Loucy (cell line): ENCODE results near the gene JPH4.

Experiments
- CTCF ChIP-seq: fragments of 200-600 bp; sonication (generic); conservative IDR thresholded peaks from 2 replicates; pipeline ENCODE4 v1.5.1; 2014; ENCODE audit warnings: mild to moderate bottlenecking, antibody characterized with exemption, low read length
- EZH2phosphoT487 ChIP-seq: fragments of 200-600 bp; IDR thresholded peaks from 2 replicates; pipeline ENCODE4 v1.6.1; 2018; ENCODE audit warnings: antibody characterized with exemption, mild to moderate bottlenecking, moderate library complexity, borderline replicate concordance

- TF ChIP-seq EZH2phosphoT487, result no peak
- TF ChIP-seq CTCF, result no peak
Measured at GRCh38 chr14:23533652-23534435, 44.7 kb downstream of the JPH4 start.
